ENCODE data around the gene SH3RF1.

GRCh38 chr4:169253904-169254303, 16.9 kb downstream of the SH3RF1 start:
- TF ChIP-seq CTCF (IDR thresholded peaks at IDR 0.05) (no peak), POLR2A (IDR thresholded peaks at IDR 0.05) (no peak)
